K562 (cell line): ENCODE measurements around the gene USP7. TPM values are rescaled to one million over a fixed set of nuclear protein-coding genes. Genes with fewer than 3 reads are reported as not detected.

Experiments
- ARID2 ChIP-seq: fragments of 450-650 bp; IDR thresholded peaks from 2 replicates; pipeline ENCODE4 v1.6.1; 2017; ENCODE audit warnings: antibody characterized with exemption, mild to moderate bottlenecking
- BRF1 ChIP-seq: IDR thresholded peaks from 3 replicates; pipeline ENCODE4 v1.6.1; 2011; ENCODE audit warnings: borderline replicate concordance, mild to moderate bottlenecking; ENCODE audit not compliant: insufficient read length; ENCODE audit errors: extremely low read depth
- ELF1 ChIP-seq: fragments of 200-800 bp; sonication (Bioruptor generic); IDR thresholded peaks from 2 replicates; pipeline ENCODE4 v1.6.1; 2016; ENCODE audit warnings: missing genetic modification characterization, missing compliant biosample characterization
- HIVEP1 ChIP-seq: fragments of 250-450 bp; sonication (Bioruptor Pico); IDR thresholded peaks from 2 replicates; pipeline ENCODE4 v1.4.0; 2020; ENCODE audit warnings: mild to moderate bottlenecking
- IFI16 ChIP-seq: fragments of 250-450 bp; sonication (Bioruptor Pico); IDR thresholded peaks from 2 replicates; pipeline ENCODE4 v2.1.2; 2022; ENCODE audit warnings: mild to moderate bottlenecking, inconsistent platforms
- MITF ChIP-seq: IDR thresholded peaks from 2 replicates; pipeline ENCODE4 v1.6.1; 2014; ENCODE audit warnings: antibody characterized with exemption
- REST ChIP-seq, 2 experiments: fragments of 450-650 bp; formaldehyde crosslinking in 1 of 2; IDR thresholded peaks; 2 replicates each; pipeline versions ENCODE4 v1.4.0 to v1.6.1; 2014 to 2020; ENCODE audit warnings: mild to moderate bottlenecking in 2 of 2, borderline replicate concordance in 1 of 2, low read depth in 1 of 2
- SIN3A ChIP-seq, 2 experiments: fragments of 150-350 bp in 1 of 2; IDR thresholded peaks; 2 replicates each; pipeline ENCODE4 v1.6.1; 2011 to 2016; ENCODE audit warnings: borderline replicate concordance in 2 of 2, low read depth in 2 of 2, low read length in 2 of 2, mild to moderate bottlenecking in 2 of 2, moderate library complexity in 2 of 2; ENCODE audit not compliant: control insufficient read depth in 1 of 2
- STAT5A ChIP-seq: IDR thresholded peaks from 2 replicates; pipeline ENCODE4 v1.6.1; 2012; ENCODE audit warnings: low read length, inconsistent platforms, borderline replicate concordance
- TAF7 ChIP-seq: fragments of 450-650 bp; IDR thresholded peaks from 2 replicates; pipeline ENCODE4 v1.6.1; 2016; ENCODE audit warnings: missing genetic modification characterization, missing compliant biosample characterization
- U2AF2 ChIP-seq: fragments of 200-400 bp; formaldehyde crosslinking; optimal IDR thresholded peaks from 2 replicates; pipeline ENCODE3; 2017; ENCODE audit warnings: low read depth, mild to moderate bottlenecking, low read length
- ZBTB17 ChIP-seq: fragments of 450-650 bp; formaldehyde crosslinking; IDR thresholded peaks from 2 replicates; pipeline ENCODE4 v1.4.0; 2020; ENCODE audit warnings: mild to moderate bottlenecking
- ZBTB49 ChIP-seq: sonication (generic); formaldehyde crosslinking; IDR thresholded peaks from 2 replicates; pipeline ENCODE4 v1.8.0; 2022; ENCODE audit warnings: missing genetic modification reagents, mild to moderate bottlenecking, borderline replicate concordance
- ZNF184 ChIP-seq: sonication (generic); formaldehyde crosslinking; IDR thresholded peaks from 2 replicates; pipeline ENCODE4 v1.5.0; 2020; ENCODE audit warnings: missing genetic modification reagents
- ZNF24 ChIP-seq: fragments of 450-650 bp; IDR thresholded peaks from 2 replicates; pipeline ENCODE4 v1.6.1; 2016
- ZNF644 ChIP-seq: fragments of 200-800 bp; sonication (Bioruptor generic); IDR thresholded peaks from 2 replicates; pipeline ENCODE4 v1.6.1; 2016; ENCODE audit warnings: low read depth, missing genetic modification characterization, missing compliant biosample characterization
- ZNF77 ChIP-seq: fragments of 250-450 bp; sonication (Bioruptor Pico); IDR thresholded peaks from 2 replicates; pipeline ENCODE4 v1.5.0; 2020
- polyA plus RNA-seq, 8 experiments: library from polyadenylated mRNA; depleted of rRNA in 4 of 8; stranded (reverse) in 5 of 8; unstranded in 3 of 8; fragments of >200 nt; fragmentation: Nextera tagmentation in 2 of 8; fragmentation: Illumina TruSeq in 1 of 8; extraction: Ambion mirVana in 2 of 8; extraction: Trizol in 1 of 8; gene quantifications; 2 replicates each; pipeline versions ENCODE4 v1.2.1 to v1.2.3, GENCODE V29; 2011 to 2014; ENCODE audit warnings: inconsistent platforms in 1 of 8, missing spikeins in 1 of 8
- total RNA-seq, 7 experiments: library from RNA; depleted of rRNA in 6 of 7; stranded (reverse); fragments of >200 nt in 6 of 7; fragmentation: Illumina TruSeq in 2 of 7; extraction: Trizol in 2 of 7; gene quantifications; 2 replicates each; pipeline versions ENCODE4 v1.2.1 to v1.2.3, GENCODE V29; 2011 to 2021; ENCODE audit warnings: low replicate concordance in 1 of 7

USP7 gene
- total and polyA plus RNA-seq, 9 of the 15 experiments (the other 6 are each of a cell fraction or from before 2014, with no cell fraction given) = 17.1 to 145 (median 57.9) TPM

- TF ChIP-seq REST (IDR thresholded peaks at IDR 0.05; ENCODE audit: borderline replicate concordance) (peak; percentile 73), REST (CRISPR knock-in tag; IDR thresholded peaks at IDR 0.05; ENCODE audit: low read depth) (no peak), IFI16 (CRISPR knock-in tag) (no peak), ARID2 (peak; percentile 48; the same call in 1 of the 2 replicates), BRF1 (no peak), ZBTB17 (CRISPR knock-in tag) (no peak), ZBTB49 (no peak), ELF1 (tag) (no peak), ZNF24 (0 out of 2 replicates have a peak, but pooled peaks have one; percentile 12), MITF (no peak), ZNF644 (no peak), U2AF2 (no peak), ZNF77 (CRISPR knock-in tag) (no peak), STAT5A (no peak), TAF7 (tag) (no peak), HIVEP1 (no peak), ZNF184 (CRISPR knock-in tag) (no peak), SIN3A (IDR thresholded peaks at IDR 0.05; ENCODE audit: borderline replicate concordance in 2 of 2, control insufficient read depth in 1 of 2, low read depth in 2 of 2, low read length in 2 of 2) (no peak)
Measured at GRCh38 chr16:9008601-9009260, 45.0 kb upstream of the USP7 start (continued).
